Measurements from ENCODE around the gene TSC22D1.

Gene TSC22D1

DNA sequence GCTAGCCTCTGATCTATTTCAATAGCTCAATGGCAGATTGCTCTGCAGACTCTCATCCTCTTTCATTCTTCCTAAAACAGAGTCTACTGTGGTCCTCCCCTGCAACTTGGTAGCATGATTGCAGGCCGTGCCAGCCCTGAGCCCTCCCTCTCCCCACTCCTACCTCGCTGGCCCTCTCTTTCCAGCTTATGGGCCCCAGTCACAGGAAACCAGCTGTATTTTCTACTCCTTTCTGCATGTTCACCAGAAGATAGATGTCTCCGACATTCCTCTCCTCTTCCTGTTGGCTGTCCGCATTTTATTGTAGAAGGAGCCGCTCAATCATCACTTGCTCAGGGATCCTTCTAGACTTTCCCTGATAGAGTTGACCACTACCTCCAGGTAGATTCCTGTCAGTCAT, 152.3 kb downstream of the TSC22D1 start:
- TF ChIP-seq, protein P1, sequence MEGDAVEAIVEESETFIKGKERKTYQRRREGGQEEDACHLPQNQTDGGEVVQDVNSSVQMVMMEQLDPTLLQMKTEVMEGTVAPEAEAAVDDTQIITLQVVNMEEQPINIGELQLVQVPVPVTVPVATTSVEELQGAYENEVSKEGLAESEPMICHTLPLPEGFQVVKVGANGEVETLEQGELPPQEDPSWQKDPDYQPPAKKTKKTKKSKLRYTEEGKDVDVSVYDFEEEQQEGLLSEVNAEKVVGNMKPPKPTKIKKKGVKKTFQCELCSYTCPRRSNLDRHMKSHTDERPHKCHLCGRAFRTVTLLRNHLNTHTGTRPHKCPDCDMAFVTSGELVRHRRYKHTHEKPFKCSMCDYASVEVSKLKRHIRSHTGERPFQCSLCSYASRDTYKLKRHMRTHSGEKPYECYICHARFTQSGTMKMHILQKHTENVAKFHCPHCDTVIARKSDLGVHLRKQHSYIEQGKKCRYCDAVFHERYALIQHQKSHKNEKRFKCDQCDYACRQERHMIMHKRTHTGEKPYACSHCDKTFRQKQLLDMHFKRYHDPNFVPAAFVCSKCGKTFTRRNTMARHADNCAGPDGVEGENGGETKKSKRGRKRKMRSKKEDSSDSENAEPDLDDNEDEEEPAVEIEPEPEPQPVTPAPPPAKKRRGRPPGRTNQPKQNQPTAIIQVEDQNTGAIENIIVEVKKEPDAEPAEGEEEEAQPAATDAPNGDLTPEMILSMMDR (IDR thresholded peaks at IDR 0.05; ENCODE audit: borderline replicate concordance, control extremely low read depth, extremely low read depth, insufficient read depth, missing control alignments): no peak
- no peak for DNase-seq (ENCODE audit: low spot score)
- in situ Hi-C loops (cut with MboI; ENCODE audit: low sequenced_read_pairs, unreplicated experiment): no loop called here

DNA sequence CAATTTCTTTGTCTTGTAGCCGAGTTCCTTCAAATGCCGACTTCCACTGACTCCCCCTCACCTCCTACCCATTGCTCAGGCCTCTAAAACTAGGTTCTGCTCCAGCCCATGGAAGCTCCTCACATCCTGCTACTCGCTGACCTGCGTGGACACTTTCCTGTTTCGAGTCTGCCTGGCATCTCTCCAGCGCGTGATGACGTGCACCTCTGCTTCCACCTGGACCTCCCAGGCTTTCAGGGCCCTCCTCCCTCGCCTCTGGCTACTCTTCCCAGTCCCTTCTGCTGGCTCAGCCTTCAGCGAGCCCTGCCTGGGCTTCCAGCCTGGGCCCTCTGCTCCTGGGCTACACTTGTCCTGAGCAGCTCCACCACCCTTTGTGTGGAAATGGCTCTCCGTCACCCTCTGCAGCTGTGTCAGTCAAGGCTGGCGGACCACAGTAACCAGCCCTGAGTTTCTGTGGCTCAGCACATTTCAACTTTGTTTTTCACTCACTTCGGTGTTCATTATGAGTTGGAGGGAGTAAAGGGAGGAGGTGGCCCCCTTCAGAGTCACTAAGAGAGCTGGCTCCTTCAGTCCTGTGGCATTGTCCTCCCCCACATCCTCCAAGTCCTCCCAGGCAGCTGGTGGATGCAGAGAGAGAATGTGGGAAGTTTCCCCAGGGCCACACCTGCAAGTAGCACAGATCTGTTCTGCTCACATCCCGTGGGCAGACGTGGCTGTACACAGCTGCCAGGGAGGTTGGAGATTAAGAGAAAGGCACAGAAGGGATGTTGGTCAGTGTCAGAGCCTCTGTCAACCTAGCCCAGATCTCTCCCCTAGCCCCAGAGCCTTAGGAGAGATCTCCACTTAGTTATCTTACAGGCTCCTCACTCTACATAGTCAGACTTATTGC, 153.1 kb downstream of the TSC22D1 start:
- TF ChIP-seq, protein P1 (IDR thresholded peaks at IDR 0.05; ENCODE audit: borderline replicate concordance, control extremely low read depth, extremely low read depth, insufficient read depth, missing control alignments): no peak
- in situ Hi-C loops (cut with MboI; ENCODE audit: low sequenced_read_pairs, unreplicated experiment): no loop called here
- no peak for DNase-seq (ENCODE audit: low spot score)

DNA sequence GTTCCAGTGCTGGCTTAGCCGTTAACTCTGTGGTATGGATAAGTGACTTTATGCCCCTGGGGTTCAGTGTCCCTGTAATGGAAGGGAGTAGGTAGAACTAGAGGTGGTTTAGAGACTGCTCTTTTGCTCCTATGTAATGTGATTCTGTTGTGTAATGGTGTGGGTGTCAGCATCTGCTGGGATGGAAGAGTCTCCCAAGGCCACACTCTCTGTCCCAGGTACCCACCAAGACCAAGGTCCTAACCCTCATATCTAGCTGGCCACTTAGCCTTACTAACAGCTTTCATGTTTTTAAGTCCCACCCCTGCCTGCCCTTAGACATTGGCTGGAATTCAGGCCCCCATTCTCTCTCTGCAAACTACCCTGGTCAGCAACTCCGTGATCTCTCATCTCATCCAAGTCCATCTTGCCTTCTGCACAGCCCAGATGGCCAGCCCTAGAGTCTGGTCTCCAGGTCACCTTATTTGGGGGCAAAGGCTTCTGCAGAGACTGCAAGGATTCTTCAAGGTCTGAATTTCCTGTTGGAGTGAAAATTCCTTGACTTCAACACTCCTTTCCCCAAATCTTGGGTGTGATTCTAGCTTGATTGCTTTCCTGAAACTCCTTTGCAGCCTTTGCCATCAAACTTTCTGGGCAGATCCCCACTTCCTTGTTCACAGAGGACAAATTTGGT, 154.1 kb downstream of the TSC22D1 start:
- in situ Hi-C loops (cut with MboI; ENCODE audit: low sequenced_read_pairs, unreplicated experiment): no loop called here
- TF ChIP-seq, protein P1 (IDR thresholded peaks at IDR 0.05; ENCODE audit: borderline replicate concordance, control extremely low read depth, extremely low read depth, insufficient read depth, missing control alignments): no peak

DNA sequence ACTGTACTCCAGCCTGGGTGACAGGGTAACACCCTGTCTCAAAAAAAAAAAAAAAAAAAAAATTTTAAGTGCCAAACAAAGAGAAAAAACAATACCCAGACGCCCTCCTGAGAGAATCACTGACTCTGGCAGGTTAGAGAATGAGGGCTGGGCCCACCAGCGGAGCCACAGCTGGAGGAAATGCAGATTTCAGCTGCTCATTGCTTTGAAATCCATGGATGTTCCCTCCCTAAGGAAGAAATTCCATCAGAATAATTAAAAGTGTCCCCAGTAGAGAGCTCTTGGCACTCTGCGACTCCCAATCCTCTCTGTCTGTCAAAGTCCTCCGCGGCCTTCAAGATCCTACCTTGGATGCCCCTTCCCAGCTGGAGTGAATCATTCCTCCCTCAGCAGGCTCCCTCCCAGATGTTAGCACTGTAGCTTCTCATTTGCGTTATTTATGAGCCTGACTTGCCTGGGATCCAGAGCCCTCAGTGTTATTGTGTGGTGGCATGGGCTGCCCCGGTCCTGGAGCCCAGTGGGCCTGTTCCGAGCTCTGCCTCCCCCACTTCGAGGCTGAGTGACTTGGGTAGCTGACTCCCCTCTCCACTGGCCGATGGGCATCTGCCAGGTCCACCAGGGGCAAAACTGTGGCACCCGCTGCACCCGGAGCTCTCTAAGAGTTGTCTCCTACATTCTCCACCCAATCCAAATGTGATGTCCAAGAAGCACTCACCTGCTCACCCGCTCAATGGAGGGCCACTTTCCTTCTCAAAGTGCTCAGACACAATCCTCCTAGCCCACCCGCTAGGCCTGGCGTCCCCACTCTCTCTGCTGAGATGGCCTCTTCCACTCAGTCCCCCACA, 155.5 kb downstream of the TSC22D1 start:
- TF ChIP-seq, protein P1 (IDR thresholded peaks at IDR 0.05; ENCODE audit: borderline replicate concordance, control extremely low read depth, extremely low read depth, insufficient read depth, missing control alignments): no peak
- DNase-seq (ENCODE audit: low spot score): no peak
- in situ Hi-C loops (cut with MboI; ENCODE audit: low sequenced_read_pairs, unreplicated experiment): no loop called here

More for the DNA sequence above, 154.1 kb downstream of the TSC22D1 start:
- DNase-seq (ENCODE audit: low spot score): no peak

DNA sequence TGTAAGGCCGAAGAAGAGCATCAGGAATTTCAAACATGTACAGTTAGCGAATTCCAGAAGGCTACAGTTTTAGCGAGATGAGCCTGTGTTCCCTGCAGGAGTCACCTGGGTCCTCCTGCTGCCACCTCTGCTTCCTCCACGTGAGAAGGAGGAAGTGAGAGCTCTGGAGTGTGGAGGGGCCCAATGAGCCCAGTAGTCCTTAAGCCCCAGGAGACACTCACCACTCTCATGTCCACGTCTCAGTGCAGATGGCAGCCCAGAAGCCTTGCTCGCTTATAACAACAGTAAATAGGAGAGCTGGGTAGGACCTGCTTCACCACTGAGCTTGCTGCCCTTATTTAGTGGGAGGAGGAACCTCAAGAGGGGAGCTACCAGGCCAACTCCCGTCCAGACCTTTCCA, 158.3 kb downstream of the TSC22D1 start:
- no peak for DNase-seq (ENCODE audit: low spot score)

More for the DNA sequence above, 158.3 kb downstream of the TSC22D1 start:
- in situ Hi-C loops (cut with MboI; ENCODE audit: low sequenced_read_pairs, unreplicated experiment): no loop called here
- TF ChIP-seq, protein P1 (IDR thresholded peaks at IDR 0.05; ENCODE audit: borderline replicate concordance, control extremely low read depth, extremely low read depth, insufficient read depth, missing control alignments): no peak

Measured in GM13976 (cell line).